ENCODE results near the gene ROBO2. TPM values are rescaled to one million over a fixed set of nuclear protein-coding genes. Genes with fewer than 3 reads are reported as not detected.

ROBO2 gene
- total RNA-seq, 1 donor from 2014 or later = 0.11 TPM

DNA sequence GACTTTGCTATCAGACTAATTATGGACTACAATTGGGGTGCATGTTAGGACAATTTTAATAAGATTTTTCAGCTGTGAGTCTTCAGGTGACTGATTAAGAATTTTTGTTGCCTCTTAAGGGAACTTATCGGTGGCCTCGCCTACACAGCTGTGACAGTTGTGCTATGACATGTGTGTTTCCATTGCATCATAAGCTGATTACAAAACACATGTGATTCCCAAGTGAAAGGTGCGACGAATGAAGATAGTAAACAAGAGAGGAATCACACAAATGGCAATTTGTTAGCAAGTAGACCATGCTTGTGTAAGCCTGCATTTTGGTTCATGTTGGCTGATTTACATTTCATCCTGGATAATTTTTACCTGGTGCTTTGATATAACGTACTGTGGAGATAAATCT, 8.3 kb downstream of the ROBO2 start:
- intact Hi-C loops (cut with DNase I) = loop anchor here (10.0 kb wide), 1 partner anchor 1597 kb away; no protein-coding TSS in a partner anchor
- ATAC-seq (ENCODE audit: poor library complexity) (no peak), DNase-seq (no peak)

GRCh38 chr3:77051591-77051990, 11.7 kb downstream of the ROBO2 start:
- intact Hi-C loops (cut with DNase I) = no loop called here
- ATAC-seq (ENCODE audit: poor library complexity) = no peak

DNA sequence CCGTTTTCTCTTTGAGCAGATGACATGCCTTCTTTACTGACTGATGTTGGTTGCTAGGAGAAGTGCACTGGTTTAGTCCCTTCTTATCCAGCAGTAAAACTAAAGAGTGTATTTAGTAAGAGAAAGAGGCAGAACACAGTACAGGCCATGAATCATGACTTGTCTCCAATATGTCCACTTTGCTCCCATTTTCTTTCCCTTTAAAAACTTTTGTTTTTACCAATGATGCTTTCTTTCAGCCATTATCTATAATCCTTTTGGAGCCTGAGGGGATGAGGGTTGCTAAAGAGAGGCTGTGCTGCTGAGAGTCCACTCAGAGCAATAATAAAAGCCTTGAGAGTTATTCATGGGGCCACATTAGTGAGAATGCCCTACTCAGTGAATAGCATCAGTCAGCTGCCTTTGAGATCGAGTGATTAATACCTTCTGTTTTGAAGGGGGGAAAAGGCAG, 12.2 kb downstream of the ROBO2 start:
- no peak for ATAC-seq (ENCODE audit: poor library complexity)
- no peak for DNase-seq
- intact Hi-C loops (cut with DNase I) = no loop called here

More at GRCh38 chr3:77051591-77051990, 11.7 kb downstream of the ROBO2 start:
- DNase-seq = no peak

- ATAC-seq (ENCODE audit: poor library complexity) (no peak), DNase-seq (no peak)
- intact Hi-C loops (cut with DNase I) = no loop called here
Measured at GRCh38 chr3:77052733-77053670, 13.1 kb downstream of the ROBO2 start.

- intact Hi-C loops (cut with DNase I) = no loop called here
- ATAC-seq (ENCODE audit: poor library complexity) (no peak), DNase-seq (no peak)
Measured at GRCh38 chr3:77053795-77054194, 13.9 kb downstream of the ROBO2 start.

- DNase-seq (no peak), ATAC-seq (ENCODE audit: poor library complexity) (no peak)
- intact Hi-C loops (cut with DNase I) = no loop called here
Measured at GRCh38 chr3:77055841-77056341, 16.0 kb downstream of the ROBO2 start.

- no peak for ATAC-seq (ENCODE audit: poor library complexity)
- intact Hi-C loops (cut with DNase I) = no loop called here
Measured at GRCh38 chr3:77059354-77059753, 19.5 kb downstream of the ROBO2 start.

DNA sequence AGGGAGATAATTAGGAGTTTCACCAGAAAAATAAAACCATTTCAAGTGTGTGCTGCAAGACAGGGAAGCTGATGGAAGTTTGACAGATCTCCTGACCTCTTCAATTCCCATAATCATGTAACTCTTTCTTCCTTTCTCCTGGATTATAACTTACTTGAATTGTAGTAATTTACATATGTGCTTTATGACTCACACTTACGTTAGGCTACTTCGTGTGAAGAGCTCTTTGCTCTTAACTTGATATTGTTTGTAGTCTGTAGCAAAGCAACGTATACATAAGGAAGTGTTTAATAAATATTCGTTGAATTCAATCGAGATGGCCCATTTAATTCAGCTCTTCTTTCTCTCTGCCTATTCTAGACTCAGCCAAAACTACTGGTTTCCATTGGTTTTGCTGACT, 23.5 kb downstream of the ROBO2 start:
- intact Hi-C loops (cut with DNase I) = no loop called here
- no peak for ATAC-seq (ENCODE audit: poor library complexity)

More at GRCh38 chr3:77059354-77059753, 19.5 kb downstream of the ROBO2 start:
- no peak for DNase-seq

GRCh38 chr3:77065750-77066149, 25.9 kb downstream of the ROBO2 start:
- DNase-seq (no peak), ATAC-seq (ENCODE audit: poor library complexity) (no peak)
- intact Hi-C loops (cut with DNase I) = no loop called here

More for the DNA sequence above, 23.5 kb downstream of the ROBO2 start:
- DNase-seq = no peak

GRCh38 chr3:77066829-77067228, 26.9 kb downstream of the ROBO2 start:
- intact Hi-C loops (cut with DNase I) = no loop called here
- DNase-seq (no peak), ATAC-seq (ENCODE audit: poor library complexity) (no peak)

GRCh38 chr3:77068808-77069207, 28.9 kb downstream of the ROBO2 start:
- DNase-seq = no peak
- intact Hi-C loops (cut with DNase I) = no loop called here
- no peak for ATAC-seq (ENCODE audit: poor library complexity)

- ATAC-seq (ENCODE audit: poor library complexity) = no peak
- intact Hi-C loops (cut with DNase I) = no loop called here
- DNase-seq = no peak
Measured at GRCh38 chr3:77071364-77071763, 31.5 kb downstream of the ROBO2 start.

DNA sequence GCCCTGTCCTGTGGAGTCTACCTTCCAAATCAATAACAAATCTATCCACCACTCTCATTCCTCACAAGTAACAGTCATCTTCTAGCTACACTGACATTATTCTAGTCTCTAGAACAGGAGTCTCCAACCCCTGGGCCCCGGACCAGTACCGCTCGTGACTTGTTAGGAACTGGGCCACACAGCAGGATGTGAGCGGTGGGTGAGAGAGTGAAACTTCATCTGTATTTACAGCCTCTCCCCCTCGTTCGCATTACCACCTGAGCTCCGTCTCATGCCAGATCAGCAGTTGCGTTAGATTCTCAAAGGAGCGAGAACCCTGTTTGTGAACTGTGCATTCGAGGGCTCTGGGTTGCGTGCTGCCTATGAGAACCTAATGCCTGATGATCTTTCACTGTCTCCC, 31.9 kb downstream of the ROBO2 start:
- intact Hi-C loops (cut with DNase I) = no loop called here
- ATAC-seq (ENCODE audit: poor library complexity) (no peak), DNase-seq (no peak)

DNA sequence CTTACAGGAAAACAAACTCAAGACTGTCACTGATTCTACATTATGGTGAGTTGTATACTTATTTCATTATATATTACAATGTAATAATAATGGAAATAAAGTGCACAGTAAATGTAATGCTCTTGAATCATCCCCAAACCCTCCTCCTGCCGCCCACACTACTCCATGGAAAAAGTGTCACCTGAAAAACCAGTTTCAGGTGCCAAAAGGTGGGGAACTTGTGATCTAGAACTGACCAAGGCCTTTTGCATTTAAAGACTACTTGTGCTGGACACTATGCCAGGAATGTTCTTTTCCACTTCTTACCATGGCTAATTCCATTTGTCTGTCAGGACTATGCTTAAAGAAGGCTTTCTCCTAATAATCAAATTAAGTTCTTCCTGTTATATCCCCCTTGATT, 32.3 kb downstream of the ROBO2 start:
- DNase-seq = no peak
- no peak for ATAC-seq (ENCODE audit: poor library complexity)
- intact Hi-C loops (cut with DNase I) = no loop called here

DNA sequence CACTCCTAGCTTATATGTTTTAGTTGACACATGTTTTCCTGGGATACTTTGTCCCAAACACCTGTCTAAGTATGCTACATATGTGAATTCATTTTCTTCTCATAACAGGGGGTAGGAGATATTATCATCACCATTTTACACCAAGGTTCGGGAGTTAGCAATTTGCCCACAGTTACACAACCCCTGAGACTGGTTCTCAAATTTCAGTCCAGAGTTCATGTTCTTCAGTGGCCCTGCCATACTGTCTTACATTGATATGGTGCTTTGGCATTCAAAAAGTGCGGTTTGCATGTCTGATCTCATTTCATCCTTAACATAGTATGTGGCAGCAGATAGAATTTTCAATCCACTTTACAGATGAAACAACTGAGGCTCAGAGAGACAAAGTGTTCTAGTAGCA, 38.4 kb downstream of the ROBO2 start:
- ATAC-seq (ENCODE audit: poor library complexity) = no peak
- no peak for DNase-seq

DNA sequence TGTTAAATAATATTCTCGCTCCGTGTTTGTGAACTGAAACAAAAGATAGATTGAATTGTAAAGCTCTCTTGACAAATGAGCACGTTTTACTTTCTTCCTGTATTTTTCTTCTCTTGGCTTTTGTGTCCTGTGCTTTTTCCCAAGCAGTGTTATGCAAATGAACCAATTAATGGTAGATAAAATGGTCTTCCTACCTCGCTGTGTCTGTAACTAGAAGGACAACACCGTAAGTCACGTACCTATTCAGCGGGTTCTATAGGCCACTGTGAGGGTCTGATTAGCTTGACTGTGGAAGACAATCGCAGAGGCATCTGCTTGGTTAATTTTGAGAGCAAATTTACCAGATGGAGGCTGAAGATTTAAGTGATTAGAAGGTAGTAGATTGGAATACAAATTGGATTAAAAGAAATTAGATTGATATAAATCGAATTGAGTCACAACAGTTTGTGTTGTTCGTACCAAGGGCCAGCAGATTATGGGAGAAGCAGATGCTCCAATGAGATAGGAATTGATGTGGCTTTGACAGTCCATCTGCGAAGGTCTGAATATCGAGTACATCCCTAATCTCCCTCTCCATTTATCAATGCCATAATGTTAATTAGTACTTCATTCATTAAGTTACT, 40.2 kb downstream of the ROBO2 start:
- intact Hi-C loops (cut with DNase I) = no loop called here
- no peak for DNase-seq
- no peak for ATAC-seq (ENCODE audit: poor library complexity)

More for the DNA sequence above, 38.4 kb downstream of the ROBO2 start:
- intact Hi-C loops (cut with DNase I) = no loop called here

DNA sequence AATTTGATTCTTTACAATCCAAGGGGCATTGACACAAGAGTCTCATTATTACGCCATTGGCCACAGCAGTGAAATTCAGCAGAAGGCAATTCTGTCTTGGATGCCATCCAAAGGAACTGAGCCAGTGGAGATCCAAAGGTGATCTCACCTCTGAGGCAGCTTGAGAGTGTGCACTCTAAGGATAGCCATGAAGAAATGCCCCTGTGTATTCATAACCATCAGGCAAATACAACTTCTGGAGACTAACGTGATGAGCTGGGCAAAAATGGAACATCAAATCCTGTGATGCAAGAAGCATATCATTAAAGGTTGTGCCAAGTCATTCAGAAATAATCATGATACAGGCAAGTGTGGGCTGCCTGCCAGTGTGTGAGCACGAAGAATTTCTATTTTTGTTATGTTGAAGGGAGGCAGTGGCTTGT, 41.4 kb downstream of the ROBO2 start:
- DNase-seq (peak; percentile 48), ATAC-seq (ENCODE audit: poor library complexity) (peak; percentile 77)
- intact Hi-C loops (cut with DNase I) = no loop called here

GRCh38 chr3:77084511-77084910, 44.6 kb downstream of the ROBO2 start:
- intact Hi-C loops (cut with DNase I) = no loop called here
- ATAC-seq (ENCODE audit: poor library complexity) (no peak), DNase-seq (no peak)

DNA sequence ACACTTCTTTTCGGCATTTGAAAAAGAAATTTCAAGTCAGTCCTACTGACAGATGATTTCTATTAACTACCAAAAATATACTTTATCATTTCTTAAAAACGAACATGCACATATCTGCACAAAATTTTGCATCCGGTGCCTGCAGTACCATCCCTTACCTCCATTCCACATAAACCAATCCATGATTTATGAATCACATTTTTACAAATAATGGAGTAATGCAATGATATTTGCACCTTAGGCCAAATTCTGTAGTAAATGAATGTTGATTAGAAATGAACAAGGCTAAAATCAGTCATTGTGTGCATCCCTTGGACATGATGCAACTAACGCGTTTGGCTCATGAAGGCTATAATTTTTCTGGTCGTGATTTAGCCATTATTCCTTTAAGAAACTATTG, 46.5 kb downstream of the ROBO2 start:
- intact Hi-C loops (cut with DNase I) = no loop called here
- DNase-seq (no peak), ATAC-seq (ENCODE audit: poor library complexity) (no peak)

GRCh38 chr3:77091809-77092208, 51.9 kb downstream of the ROBO2 start:
- no peak for ATAC-seq (ENCODE audit: poor library complexity)
- intact Hi-C loops (cut with DNase I) = no loop called here
- DNase-seq = no peak
